Adipose tissue (tissue), 3 donors: ENCODE measurements around the gene FUT2. TPM values are rescaled to one million over a fixed set of nuclear protein-coding genes. Genes with fewer than 3 reads are reported as not detected.
"Not testable (repeated sequence)": the region's sequence is repeated elsewhere in the genome, so short reads cannot be mapped to it uniquely, and the experiment has no call there.

Experiments
- H3K27ac ChIP-seq: one replicate; pipeline ENCODE4 v1.5.1; 2013; ENCODE audit warnings: low read depth, low read length
- WGBS, 3 donors: extraction: QIAGEN DNeasy Blood & Tissue Kit; methylation state at CpG; one replicate each; pipeline ENCODE4 v1.1.7; 2013; 5-methylcytosine and 5-hydroxymethylcytosine counted together
- polyA plus RNA-seq, 3 donors: library from polyadenylated mRNA; stranded (reverse); fragments of 200-250 nt; gene quantifications; one replicate each; pipeline ENCODE4 v1.2.3, GENCODE V29; 2013
- donor health status: healthy with polysubstance abuse.
- donor health status: Bipolar disorder and iron deficiency.
- donor health status: healthy.

Gene FUT2
- polyA plus RNA-seq, 3 donors, result 1.5 to 7.1 (median 3.2) TPM

DNA sequence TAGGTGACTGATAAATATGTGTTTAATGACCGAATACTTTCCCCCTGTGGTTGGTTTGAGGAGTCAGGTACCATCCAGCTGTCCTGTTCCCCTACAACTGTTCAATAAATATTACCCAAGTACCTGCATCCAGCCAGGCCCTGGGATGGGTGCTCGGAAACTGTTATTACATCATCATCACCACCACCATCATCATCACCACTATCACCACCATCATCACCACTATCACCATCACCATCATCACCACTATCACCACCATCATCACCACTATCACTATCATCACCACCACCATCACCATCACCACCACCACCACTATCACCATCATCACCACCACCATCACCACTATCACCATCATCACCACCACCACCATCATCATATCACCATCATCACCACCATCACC is 27.0 kb upstream of the FUT2 start:
- H3K27ac ChIP-seq, result no peak overlapping the region
- 96% methylated on average over 2 of the region's 2 CpGs for WGBS, 3 donors

DNA sequence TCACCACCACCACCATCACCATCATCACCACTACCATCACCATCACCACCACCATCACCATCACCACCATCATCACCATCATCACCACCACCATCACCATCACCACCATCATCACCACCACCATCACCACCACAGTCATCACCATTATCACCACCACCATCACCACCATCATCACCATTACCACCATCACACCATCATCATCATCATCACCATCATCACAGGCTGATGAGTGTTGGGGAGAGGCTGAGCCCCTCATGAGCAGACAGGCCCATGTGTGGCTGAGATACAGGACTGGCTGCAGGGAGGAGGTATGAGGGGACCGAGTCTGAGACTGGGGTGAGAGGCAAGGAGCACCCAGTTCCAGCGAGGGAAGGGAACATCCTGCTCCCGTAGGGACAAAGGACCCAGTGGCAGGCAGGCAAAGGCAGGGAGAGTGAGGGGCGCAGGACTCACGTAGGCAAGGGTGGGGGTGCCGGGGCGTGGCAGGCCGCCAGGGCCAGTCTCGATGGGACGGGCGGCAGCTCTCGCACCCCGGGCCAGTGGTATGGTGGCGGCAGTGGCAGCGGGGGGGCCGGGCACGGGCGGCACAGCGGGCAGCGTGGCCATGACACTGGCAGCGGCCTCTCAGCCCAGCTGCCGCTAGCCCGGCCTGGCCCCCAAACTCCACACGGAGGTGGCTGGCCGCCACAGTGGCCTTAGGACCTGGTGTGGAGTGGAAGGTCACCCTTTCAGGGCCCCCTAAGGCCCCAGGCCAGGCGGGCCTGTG is 25.7 kb upstream of the FUT2 start:
- WGBS, 3 donors, result 95 to 96% (median 95%) methylated on average over 24 to 26 of the region's 26 CpGs
- no peak overlapping the region for H3K27ac ChIP-seq

- no peak overlapping the region for H3K27ac ChIP-seq
- WGBS, 3 donors, result 81 to 88% (median 87%) methylated on average over 20 to 21 of the region's 21 CpGs
Measured at GRCh38 chr19:48670699-48671445, 24.9 kb upstream of the FUT2 start.

- whole genome bisulfite sequencing, 3 donors, result 79 to 87% (median 81%) methylated on average over 7 to 10 of the region's 10 CpGs
Measured at GRCh38 chr19:48671446-48671995, 24.2 kb upstream of the FUT2 start.

GRCh38 chr19:48672994-48673393 is 22.8 kb upstream of the FUT2 start, which contains the start of gene NTN5:
TSS of gene NTN5 (minus strand) at chr19:48673017. CDS start at chr19:48670986, 2,031 bp downstream.
- no peak within 1 kb of the TSS for H3K27ac ChIP-seq
- WGBS, 3 donors, result 83 to 87% (median 84%) methylated on average over 25 of the region's 25 CpGs

More at GRCh38 chr19:48671446-48671995, 24.2 kb upstream of the FUT2 start:
- H3K27ac ChIP-seq, result no peak overlapping the region

DNA sequence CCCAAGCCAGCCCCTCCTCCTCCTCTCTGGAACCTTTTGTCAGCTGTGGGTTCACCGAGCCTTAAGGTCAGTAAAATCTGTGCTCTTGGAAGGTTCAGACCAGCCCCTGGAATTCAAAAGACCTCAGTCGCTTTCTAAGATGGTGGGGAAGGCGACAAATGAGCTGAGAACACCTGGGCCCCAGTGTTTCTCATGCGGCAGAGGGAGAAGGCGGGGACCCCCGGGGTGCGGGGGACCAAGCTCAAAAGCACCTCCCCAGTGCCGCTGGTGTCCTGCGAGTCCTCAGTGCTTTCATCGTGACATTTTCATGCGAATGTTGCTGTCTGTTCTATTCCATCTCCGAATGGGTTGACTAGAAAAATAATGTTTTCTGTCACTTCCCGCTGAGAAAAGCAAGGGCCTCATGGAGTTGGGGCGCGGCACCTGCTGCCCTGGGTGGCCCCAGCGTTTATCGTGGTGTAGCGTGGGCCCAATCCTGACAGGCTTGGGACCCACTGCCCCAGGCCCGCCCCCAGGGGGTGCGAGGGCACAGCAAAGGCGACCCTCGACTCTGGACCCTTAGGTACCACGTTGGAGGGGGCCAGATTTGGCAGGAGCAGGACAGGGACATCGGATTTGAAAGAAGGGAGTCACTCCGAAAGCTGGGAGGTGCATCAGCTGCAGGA is 22.2 kb upstream of the FUT2 start:
- WGBS, 3 donors, result 82 to 86% (median 83%) methylated on average over 25 of the region's 25 CpGs
- no peak overlapping the region for H3K27ac ChIP-seq

GRCh38 chr19:48674216-48674809 is 21.5 kb upstream of the FUT2 start:
- 84 to 94% (median 92%) methylated on average over 19 of the region's 19 CpGs for WGBS, 3 donors
- H3K27ac ChIP-seq, result no peak overlapping the region

- no peak overlapping the region for H3K27ac ChIP-seq
- WGBS, 3 donors, result 33 to 38% (median 36%) methylated on average over 28 of the region's 28 CpGs
Measured at GRCh38 chr19:48674921-48675824, 20.6 kb upstream of the FUT2 start.

DNA sequence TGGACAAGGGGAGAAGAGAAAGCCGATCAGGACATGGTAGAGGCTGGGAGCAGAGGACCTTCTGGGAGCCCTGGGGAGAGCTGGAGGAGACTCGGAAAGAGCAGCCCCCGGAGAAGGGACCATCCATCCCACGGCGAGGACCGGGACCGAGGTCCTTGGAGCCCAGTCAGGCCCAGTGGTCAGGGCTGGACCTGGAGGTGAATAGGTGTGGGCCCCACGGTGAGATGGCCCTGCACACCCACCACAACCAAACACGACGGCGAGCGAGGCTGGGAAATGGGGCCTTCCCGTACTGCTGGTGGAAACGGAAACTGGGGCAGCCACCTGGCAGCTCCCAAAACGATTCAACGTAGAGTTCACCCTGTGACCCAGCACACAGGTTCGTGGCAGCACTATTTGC is 19.3 kb upstream of the FUT2 start:
- 90 to 94% (median 92%) methylated on average over 17 of the region's 17 CpGs for WGBS, 3 donors
- no peak overlapping the region for H3K27ac ChIP-seq

DNA sequence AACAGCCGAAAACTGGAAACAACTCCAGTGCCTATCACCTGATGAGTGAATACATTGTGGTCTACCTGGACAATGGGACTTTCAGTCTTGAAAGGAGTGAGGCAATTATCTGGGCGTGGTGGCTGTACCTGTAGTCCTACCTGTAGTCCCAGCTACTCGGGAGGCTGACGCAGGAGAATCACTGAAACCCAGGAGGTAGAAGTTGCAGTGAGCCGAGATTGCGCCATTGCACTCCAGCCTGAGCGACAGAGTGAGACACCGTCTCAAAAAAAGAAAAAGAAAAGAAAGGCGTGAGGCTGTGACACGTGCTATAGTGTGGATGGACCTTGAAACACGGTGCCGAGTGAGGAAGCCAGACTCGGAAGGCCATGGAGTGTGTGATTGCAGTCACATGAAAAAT is 18.9 kb upstream of the FUT2 start:
- H3K27ac ChIP-seq, result no peak overlapping the region
- WGBS, 3 donors, result 82 to 92% (median 89%) methylated on average over 13 of the region's 13 CpGs

DNA sequence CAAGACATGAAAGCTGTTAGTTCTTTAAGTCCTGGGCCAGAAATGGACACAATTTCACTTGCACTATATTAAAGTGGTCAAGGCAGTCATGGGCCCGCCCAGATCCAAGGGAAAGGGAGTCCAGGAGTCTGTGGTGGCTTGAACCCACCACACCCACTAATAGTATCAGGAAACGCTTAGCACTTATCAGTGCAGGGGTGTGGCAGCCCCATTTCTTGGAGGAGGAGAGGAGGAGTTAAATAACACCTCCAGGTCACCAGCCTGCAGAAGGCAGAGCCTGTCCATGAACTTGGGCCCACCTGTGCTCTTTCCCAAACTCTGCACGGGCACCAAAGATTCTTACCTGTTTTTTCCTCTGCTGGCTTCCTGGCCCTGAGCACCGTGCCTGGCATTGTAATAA is 17.6 kb upstream of the FUT2 start:
- 24 to 75% (median 75%) methylated on average over 4 of the region's 4 CpGs for WGBS, 3 donors
- no peak overlapping the region for H3K27ac ChIP-seq

GRCh38 chr19:48680006-48680405 is 15.8 kb upstream of the FUT2 start:
- H3K27ac ChIP-seq, result not testable (repeated sequence)
- 91 to 97% (median 95%) methylated on average over 13 to 19 of the region's 19 CpGs for WGBS, 3 donors

DNA sequence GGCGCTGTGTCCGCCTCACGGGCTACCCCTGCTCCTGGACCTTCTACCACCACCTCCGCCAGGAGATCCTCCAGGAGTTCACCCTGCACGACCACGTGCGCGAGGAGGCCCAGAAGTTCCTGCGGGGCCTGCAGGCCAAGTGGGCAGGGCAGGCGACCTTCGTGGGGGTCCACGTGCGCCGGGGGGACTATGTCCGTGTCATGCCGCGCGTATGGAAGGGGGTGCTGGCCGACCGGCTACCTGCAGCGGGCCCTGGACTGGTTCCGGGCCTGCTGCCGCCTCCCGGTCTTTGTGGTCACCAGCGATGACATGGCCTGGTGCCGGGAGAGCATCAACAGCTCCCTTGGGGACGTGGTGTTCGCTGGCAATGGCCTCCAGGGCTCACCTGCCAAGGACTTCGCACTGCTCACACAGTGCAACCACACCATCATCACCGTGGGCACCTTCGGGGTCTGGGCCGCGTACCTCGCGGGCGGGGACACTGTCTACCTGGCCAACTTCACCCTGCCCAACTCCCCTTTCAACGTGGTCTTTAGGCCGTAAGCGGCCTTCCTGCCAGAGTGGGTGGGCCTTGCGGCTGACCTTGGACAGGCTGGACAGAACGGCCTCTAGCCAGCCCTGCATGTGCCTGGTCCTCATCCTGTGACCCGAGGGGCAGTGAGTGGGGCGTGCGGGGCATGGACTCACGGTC is 15.2 kb upstream of the FUT2 start:
- no peak overlapping the region for H3K27ac ChIP-seq

GRCh38 chr19:48681127-48681470 is 14.7 kb upstream of the FUT2 start:
- H3K27ac ChIP-seq, result no peak overlapping the region
- WGBS, 3 donors, result 71 to 78% (median 74%) methylated on average over 7 of the region's 7 CpGs

More for the DNA sequence above, 15.2 kb upstream of the FUT2 start:
- 90 to 93% (median 91%) methylated on average over 45 of the region's 45 CpGs for WGBS, 3 donors

- H3K27ac ChIP-seq, result no peak overlapping the region
- WGBS, 3 donors, result 41 to 79% (median 53%) methylated on average over 11 of the region's 11 CpGs
Measured at GRCh38 chr19:48683349-48683748, 12.4 kb upstream of the FUT2 start.

DNA sequence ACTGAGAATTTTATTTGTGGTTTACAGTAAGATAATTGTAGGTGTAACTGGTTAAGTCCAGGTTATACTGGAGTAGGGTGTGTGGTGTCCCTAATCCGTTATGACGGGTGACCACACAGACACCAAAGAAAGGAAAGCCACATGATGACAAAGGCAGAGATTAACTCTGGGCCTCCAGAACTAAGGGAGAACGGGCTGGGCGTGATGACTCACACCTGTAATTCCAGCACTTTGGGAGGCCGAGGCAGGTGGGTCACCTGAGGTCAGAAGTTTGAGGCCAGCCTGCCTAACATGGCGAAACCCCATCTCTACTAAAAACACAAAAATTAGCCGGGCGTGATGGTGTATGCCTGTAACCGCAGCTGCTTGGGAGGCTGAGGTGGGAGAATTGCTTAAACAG is 10.2 kb upstream of the FUT2 start:
- 87 to 94% (median 89%) methylated on average over 9 of the region's 9 CpGs for WGBS, 3 donors
- no peak overlapping the region for H3K27ac ChIP-seq

DNA sequence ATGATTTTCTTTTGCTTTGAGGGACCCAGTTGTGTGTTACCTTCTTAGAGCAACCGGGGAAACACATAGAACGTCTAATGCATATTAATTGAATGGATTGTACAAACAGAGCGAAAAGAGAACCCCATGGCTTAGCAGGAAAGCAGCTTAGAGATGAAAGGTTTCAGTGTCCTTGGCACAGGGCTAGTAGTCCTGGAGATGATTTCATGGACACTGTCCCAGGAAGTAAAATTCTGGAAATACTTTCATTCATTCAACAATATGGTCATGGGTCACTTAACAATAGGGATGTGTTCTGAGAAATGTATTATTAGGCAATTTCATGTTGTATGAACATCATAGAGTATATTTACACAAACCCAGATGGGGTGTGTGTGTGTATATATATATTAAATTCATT is 9.7 kb upstream of the FUT2 start:
- WGBS, 3 donors, result 83 to 96% (median 87%) methylated on average over 3 of the region's 3 CpGs

More for the DNA sequence above, 9.7 kb upstream of the FUT2 start:
- no peak overlapping the region for H3K27ac ChIP-seq
